ENCODE measurements around the gene TK2.

DNA sequence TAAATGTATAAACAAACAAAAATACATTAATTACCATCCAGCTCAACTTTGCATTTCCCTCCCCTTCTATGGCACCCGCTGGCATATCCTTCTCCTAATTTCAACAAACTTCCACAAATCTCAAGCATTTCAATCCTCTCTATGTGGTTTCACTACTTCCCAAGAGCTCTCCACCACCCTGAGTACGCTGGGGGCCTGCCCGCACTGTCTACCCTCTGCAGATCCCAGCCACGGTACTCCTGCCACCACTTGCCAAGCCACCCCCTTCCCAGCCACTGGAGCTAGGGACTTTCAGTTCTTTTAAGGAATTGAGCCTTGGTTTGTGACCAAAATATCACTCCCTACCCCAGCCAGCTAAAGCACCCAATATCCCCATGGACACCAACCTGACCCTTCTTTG, 1.9 kb downstream of the TK2 start:
- TF ChIP-seq CTCF (conservative IDR thresholded peaks at IDR 0.05; ENCODE audit: low read length) (no peak), EZH2phosphoT487 (IDR thresholded peaks at IDR 0.05; ENCODE audit: borderline replicate concordance) (no peak)

Data from Loucy (cell line).